NCI-H2029 (cell line): ENCODE measurements around the gene P2RX2.

Source experiments
- DNase-seq: peaks from one replicate; lab custom pipeline; 2025; lab: John Stamatoyannopoulos, UW

P2RX2 gene

DNA sequence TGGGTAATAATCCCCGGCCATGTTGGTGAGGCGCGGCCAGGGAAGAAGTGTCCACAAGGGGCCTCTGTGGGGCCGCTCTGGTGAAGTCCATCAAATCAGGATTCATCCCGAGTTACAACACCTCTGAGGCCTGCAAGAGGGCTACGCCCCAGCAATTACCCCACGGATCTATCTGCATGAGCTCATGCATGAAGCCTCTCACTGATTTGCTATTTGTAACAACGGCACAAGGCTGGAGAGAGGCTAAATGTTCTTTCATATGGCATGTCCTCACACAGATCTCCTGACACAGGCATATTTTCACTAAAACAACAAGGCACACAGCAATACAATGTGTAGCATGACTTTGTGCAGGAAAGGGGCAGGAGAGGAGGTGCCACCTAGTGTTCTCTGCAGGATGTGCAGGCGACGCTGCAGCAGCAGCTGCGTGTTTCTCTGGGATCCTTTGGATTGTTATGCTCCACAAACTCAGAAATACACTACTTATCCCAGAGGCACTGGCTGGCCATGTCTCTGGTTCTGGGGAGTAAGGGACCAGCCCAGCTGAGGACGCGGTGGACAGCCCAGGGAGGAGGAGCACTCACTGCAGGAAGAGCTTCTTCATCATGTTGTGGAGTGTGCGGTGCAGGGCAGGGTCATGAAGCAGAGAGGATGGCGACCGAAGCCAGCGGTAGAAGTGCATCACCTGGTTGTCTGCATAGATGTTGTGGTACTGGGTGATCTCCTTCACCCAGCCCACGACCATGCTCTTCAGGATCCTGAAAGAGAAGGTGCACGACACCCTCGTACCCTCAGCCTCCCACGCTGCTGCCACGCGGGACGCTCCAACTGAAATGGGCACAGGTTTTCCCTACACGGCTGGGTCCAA lies 20.2 kb downstream of the P2RX2 start:
- DNase-seq, result no peak

DNA sequence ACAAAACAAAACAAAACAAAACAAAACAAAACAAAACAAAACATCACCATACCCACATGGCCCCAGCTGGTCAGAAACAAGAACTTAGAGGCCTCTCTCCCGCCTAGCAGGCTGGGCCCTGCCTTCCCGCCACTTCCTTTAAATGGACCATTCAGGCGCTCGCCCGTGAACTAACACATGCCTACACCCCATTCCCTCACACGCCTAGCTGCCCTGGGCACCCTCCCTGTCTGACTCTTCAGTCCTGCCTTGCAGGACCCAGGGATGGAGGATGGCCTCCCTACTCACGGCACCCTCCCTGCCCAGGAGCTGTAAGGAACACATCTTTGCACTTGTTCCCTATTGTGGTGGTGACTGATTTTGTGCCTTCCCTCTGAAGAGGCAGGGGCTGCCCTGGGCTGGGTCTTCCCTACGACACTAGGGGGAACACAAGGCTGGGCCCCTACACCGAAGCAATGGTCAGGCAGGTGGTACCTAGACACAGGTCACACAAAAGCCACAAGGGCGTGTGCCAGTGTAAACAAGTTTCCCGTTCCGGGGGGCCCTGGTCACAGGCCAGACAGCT lies 21.5 kb downstream of the P2RX2 start:
- DNase-seq, result no peak

- DNase-seq, result no peak
These were observed 22.4 kb downstream of the P2RX2 start for GRCh38 chr12:132640936-132641335.

GRCh38 chr12:132641811-132642650 lies 23.5 kb downstream of the P2RX2 start:
- DNase-seq, result no peak

- no peak for DNase-seq
These were observed 24.6 kb downstream of the P2RX2 start for GRCh38 chr12:132642846-132643835.

- DNase-seq, result no peak
These were observed 28.3 kb downstream of the P2RX2 start for GRCh38 chr12:132646850-132647249.

DNA sequence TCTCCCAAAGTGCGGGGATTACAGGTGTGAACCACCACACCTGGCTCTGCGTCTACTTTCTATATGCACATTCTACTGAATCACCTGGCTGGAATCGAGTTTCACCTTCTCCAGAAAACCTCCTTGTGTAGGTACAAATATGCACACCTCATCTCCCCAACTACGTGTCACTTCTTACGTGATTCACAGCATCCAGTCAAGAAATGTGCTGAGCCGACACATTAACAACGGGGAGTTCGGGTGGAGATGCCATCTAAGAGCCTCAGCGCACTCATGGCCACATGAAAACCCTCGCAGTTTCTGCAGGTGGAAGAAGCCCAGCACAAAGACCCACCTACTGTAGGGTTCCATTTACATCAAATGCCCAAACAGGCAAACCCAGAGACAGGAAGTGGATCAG lies 29.3 kb downstream of the P2RX2 start:
- no peak for DNase-seq

- no peak for DNase-seq
These were observed 30.1 kb downstream of the P2RX2 start for GRCh38 chr12:132648616-132649225.

GRCh38 chr12:132649226-132649945 lies 30.8 kb downstream of the P2RX2 start:
- no peak for DNase-seq

GRCh38 chr12:132651444-132652100 lies 33.0 kb downstream of the P2RX2 start:
- DNase-seq, result no peak

GRCh38 chr12:132653567-132654290 lies 35.2 kb downstream of the P2RX2 start:
- DNase-seq, result no peak

DNA sequence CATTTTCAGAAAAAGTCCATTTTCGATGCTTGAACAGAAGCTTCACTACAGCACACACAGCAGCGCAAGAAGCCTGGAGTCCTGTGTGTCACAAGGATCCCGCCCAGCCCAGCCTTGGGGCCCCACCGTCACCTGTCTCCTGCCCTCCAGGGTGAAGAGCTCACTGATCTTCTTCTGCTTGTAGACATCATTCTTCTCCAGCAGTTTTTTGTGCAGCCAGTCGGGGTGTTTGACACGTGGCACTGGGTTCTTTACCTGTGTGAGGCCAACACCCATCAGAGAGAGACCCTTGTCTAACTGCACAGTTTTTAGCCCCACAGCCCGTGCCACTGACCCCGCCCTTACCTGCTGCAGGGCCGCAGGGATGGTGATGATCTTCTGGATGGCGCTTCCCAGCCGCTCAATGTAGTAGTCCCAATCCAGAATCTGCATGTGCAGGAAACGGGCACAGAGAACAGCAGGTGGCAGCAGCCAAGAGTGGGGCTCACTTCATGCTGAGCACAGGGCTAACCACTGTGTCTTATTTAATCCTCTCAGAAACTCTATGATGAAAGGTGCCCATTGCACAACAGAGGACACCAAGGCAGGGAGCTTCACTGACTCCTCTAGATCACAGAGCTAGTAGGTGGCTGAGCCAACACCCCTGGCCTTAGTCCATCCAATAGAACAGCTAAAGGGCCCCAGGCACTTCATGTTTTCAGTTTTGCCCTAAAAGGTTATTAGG lies 38.6 kb downstream of the P2RX2 start:
- DNase-seq, result no peak

- DNase-seq, result no peak
These were observed 39.7 kb downstream of the P2RX2 start for GRCh38 chr12:132658149-132658894.

GRCh38 chr12:132659146-132659545 lies 40.6 kb downstream of the P2RX2 start:
- DNase-seq, result no peak

- no peak for DNase-seq
These were observed 41.5 kb downstream of the P2RX2 start for GRCh38 chr12:132660052-132660451.

- DNase-seq, result no peak
These were observed 42.4 kb downstream of the P2RX2 start for GRCh38 chr12:132660996-132661395.

GRCh38 chr12:132661972-132662371 lies 43.4 kb downstream of the P2RX2 start:
- no peak for DNase-seq
